Stomach (tissue), 4 donors: Measurements from ENCODE around the gene RPS5.

Source experiments
- EP300 ChIP-seq: sonication (generic); formaldehyde crosslinking; IDR thresholded peaks from one replicate; pipeline ENCODE4 v1.6.1; 2017; ENCODE audit warnings: antibody characterized with exemption
- POLR2A ChIP-seq, 4 donors: fragments of 450-650 bp; IDR thresholded peaks; one replicate each; pipeline ENCODE4 v1.6.1; 2016; ENCODE audit warnings: antibody characterized with exemption in 4 of 4, control low read depth in 2 of 4, mild to moderate bottlenecking in 1 of 4, moderate library complexity in 1 of 4
- TF ChIP-seq, protein P1 (sequence below), 7 experiments: fragments of 450-650 bp in 4 of 7; fragments of 200-600 bp in 3 of 7; sonication (generic) in 3 of 7; IDR thresholded peaks; one replicate each; pipeline ENCODE4 v1.5.1; 2016 to 2019; ENCODE audit warnings: antibody characterized with exemption in 7 of 7, control low read depth in 2 of 7, mild to moderate bottlenecking in 1 of 7

DNA sequence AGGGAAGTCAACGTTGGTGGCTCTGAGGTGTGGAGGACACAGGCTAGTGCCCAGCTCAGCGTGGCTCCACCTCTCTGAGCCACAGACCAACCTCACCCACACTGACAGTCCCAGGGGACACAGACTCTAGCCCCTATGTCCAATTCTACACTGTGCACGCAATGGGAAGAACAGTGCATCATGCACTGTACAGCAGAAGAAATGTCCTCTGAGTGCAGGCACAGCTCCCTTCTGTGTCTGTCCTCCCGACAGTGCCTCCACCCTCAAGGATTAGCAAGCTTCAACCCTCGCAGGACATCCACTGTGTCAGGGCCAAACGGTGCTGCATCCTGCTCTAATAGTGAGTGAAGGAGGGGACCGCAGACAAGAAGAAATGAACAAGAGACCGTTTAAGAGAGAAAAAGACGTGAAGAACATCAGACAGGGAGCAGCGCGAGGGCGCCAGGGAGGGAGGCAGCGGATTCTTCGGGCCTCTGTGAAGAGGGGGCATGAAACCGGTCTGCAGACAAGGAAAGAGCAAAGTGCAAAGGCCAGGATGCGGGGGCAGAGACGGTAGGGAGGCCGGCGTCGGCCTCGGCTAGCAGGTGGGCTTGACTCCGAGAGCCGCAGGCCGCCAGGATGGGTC, 6.9 kb upstream of the RPS5 start:
- TF ChIP-seq POLR2A (IDR thresholded peaks at IDR 0.05) (no peak), EP300 (no peak)
- TF ChIP-seq, protein P1, sequence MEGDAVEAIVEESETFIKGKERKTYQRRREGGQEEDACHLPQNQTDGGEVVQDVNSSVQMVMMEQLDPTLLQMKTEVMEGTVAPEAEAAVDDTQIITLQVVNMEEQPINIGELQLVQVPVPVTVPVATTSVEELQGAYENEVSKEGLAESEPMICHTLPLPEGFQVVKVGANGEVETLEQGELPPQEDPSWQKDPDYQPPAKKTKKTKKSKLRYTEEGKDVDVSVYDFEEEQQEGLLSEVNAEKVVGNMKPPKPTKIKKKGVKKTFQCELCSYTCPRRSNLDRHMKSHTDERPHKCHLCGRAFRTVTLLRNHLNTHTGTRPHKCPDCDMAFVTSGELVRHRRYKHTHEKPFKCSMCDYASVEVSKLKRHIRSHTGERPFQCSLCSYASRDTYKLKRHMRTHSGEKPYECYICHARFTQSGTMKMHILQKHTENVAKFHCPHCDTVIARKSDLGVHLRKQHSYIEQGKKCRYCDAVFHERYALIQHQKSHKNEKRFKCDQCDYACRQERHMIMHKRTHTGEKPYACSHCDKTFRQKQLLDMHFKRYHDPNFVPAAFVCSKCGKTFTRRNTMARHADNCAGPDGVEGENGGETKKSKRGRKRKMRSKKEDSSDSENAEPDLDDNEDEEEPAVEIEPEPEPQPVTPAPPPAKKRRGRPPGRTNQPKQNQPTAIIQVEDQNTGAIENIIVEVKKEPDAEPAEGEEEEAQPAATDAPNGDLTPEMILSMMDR (IDR thresholded peaks at IDR 0.05) = no peak
